HepG2 (cell line): ENCODE data around the gene TRAK1. TPM values are rescaled to one million over a fixed set of nuclear protein-coding genes. Genes with fewer than 3 reads are reported as not detected.

ENCODE experiments used
- ATAC-seq: fragments of 200-7000 bp; cut with Tn5 transposase; 3 replicates; pipeline ENCODE4 v1.9.1; 2020; ENCODE audit warnings: mild to moderate bottlenecking, moderate library complexity
- BruUV-seq: library from RNA; stranded (reverse); fragments of 400-500 nt; replicated peaks from 2 replicates; lab custom pipeline; 2021; lab: Mats Ljungman, UMichigan
- CTCF ChIA-PET: fragments of 300-600 bp; formaldehyde crosslinking; extraction: SDS; loops from one replicate; lab custom pipeline; 2021; ENCODE audit warnings: low total read pairs, inconsistent platforms, low intra/inter-chr PET ratio; lab: Yijun Ruan, JAX
- POLR2A ChIA-PET: fragments of 350-600 bp; sonication (Branson Sonifier 250); formaldehyde crosslinking; loops from one replicate; lab custom pipeline; 2020; ENCODE audit warnings: antibody characterized with exemption, inconsistent platforms; lab: Yijun Ruan, JAX
- DNase-seq: peaks from one replicate; pipeline ENCODE4 v3.0.0-alpha.2; 2015; ENCODE audit warnings: low spot score
- FAIRE-seq: peaks from 3 replicates; lab custom pipeline; 2011; peaks lifted over from hg19 to GRCh38; lab: Jason Lieb, UNC
- H2AFZ ChIP-seq: one replicate; pipeline ENCODE4 v1.6.1; 2011; ENCODE audit warnings: low read length, inconsistent platforms
- H3K27ac ChIP-seq: fragments of 300-600 bp; 3 replicates; pipeline ENCODE4 v1.8.0; 2011; ENCODE audit warnings: mixed run types, mild to moderate bottlenecking, mixed read lengths, low read length, inconsistent platforms; ENCODE audit not compliant: insufficient read depth; ENCODE audit errors: extremely low read length
- H3K27me3 ChIP-seq, 2 experiments: fragments of 200-600 bp in 1 of 2; 2 replicates in 1 of 2; 3 replicates in 1 of 2; pipeline versions ENCODE4 v1.6.0 to v1.8.0; 2011; ENCODE audit warnings: low read length in 2 of 2, mild to moderate bottlenecking in 2 of 2, moderate library complexity in 2 of 2, inconsistent platforms in 1 of 2; ENCODE audit not compliant: insufficient read depth in 2 of 2, control insufficient read depth in 1 of 2
- H3K36me3 ChIP-seq, 2 experiments: fragments of 200-600 bp in 1 of 2; replicated peaks in 1 of 2; 2 replicates in 1 of 2; 3 replicates in 1 of 2; pipeline versions ENCODE4 v1.5.1 to v1.8.0; 2011; ENCODE audit warnings: low read length in 2 of 2, inconsistent platforms in 1 of 2; ENCODE audit not compliant: insufficient read depth in 2 of 2, control insufficient read depth in 1 of 2
- H3K4me1 ChIP-seq: 2 replicates; pipeline ENCODE4 v1.5.1; 2012; ENCODE audit warnings: low read length, inconsistent platforms; ENCODE audit not compliant: insufficient read depth
- H3K4me2 ChIP-seq: 2 replicates; pipeline ENCODE4 v1.6.0; 2011; ENCODE audit warnings: low read depth, low read length, inconsistent platforms
- H3K4me3 ChIP-seq, 3 experiments: fragments of 200-600 bp in 1 of 3; sonication (generic), shearing (Covaris generic) in 1 of 3; replicated peaks in 1 of 3; 2 replicates each; pipeline ENCODE4 v1.5.1; 2011 to 2016; ENCODE audit warnings: low read length in 3 of 3, inconsistent platforms in 2 of 3, low read depth in 2 of 3, mild to moderate bottlenecking in 2 of 3, control low read depth in 1 of 3, mixed read lengths in 1 of 3; ENCODE audit not compliant: insufficient read depth in 1 of 3
- H3K79me2 ChIP-seq: one replicate; pipeline ENCODE4 v1.6.1; 2011; ENCODE audit warnings: low read length, inconsistent platforms; ENCODE audit not compliant: insufficient read depth
- H3K9ac ChIP-seq: 2 replicates; pipeline ENCODE4 v1.6.0; 2011; ENCODE audit warnings: mild to moderate bottlenecking, low read depth, low read length, inconsistent platforms; ENCODE audit not compliant: insufficient read depth
- H3K9me3 ChIP-seq: 2 replicates; pipeline ENCODE4 v1.5.1; 2012; ENCODE audit warnings: mild to moderate bottlenecking, low read length
- H4K20me1 ChIP-seq: 2 replicates; pipeline ENCODE4 v1.6.0; 2011; ENCODE audit warnings: inconsistent platforms, mild to moderate bottlenecking, low read length, moderate library complexity; ENCODE audit not compliant: insufficient read depth
- MAFK ChIP-seq, 2 experiments: IDR thresholded peaks in 1 of 2; conservative IDR thresholded peaks in 1 of 2; 2 replicates each; pipeline ENCODE4 v1.6.1; 2011; ENCODE audit warnings: improper control_type of control experiment in 2 of 2, low read length in 2 of 2
- NKX3-1 ChIP-seq: sonication (generic); formaldehyde crosslinking; IDR thresholded peaks from 2 replicates; pipeline ENCODE4 v1.5.0; 2020; ENCODE audit warnings: missing genetic modification reagents
- ZNF383 ChIP-seq: sonication (generic); formaldehyde crosslinking; IDR thresholded peaks from 2 replicates; pipeline ENCODE4 v1.4.0; 2020; ENCODE audit warnings: missing genetic modification reagents, mild to moderate bottlenecking, borderline replicate concordance
- ZNF605 ChIP-seq: sonication (generic); formaldehyde crosslinking; IDR thresholded peaks from 2 replicates; pipeline ENCODE4 v1.8.0; 2022; ENCODE audit warnings: mild to moderate bottlenecking, missing genetic modification reagents
- WGBS: methylation state at CpG from one replicate; pipeline ENCODE4 v1.1.6; 2017; ENCODE audit warnings: low lambda C conversion rate; 5-methylcytosine and 5-hydroxymethylcytosine counted together
- in situ Hi-C: cut with HindIII; loops from 2 replicates; pipeline ENCODE4 v1.10.0; 2017; ENCODE audit warnings: low pct_unique_long_range_greater_than_20kb; ENCODE audit not compliant: extremely low pct_ligation_motif_present
- intact Hi-C: fragments of 100-400 bp; cut with micrococcal nuclease; formaldehyde crosslinking; loops from one replicate; pipeline ENCODE4 v1.10.0; 2022; ENCODE audit not compliant: unreplicated experiment
- polyA plus RNA-seq, 8 experiments: library from polyadenylated mRNA; depleted of rRNA in 3 of 8; stranded (reverse) in 7 of 8; unstranded in 1 of 8; fragments of >200 nt; fragmentation: Illumina TruSeq in 4 of 8; extraction: Trizol in 4 of 8; gene quantifications; 2 replicates each; pipeline versions ENCODE4 v1.2.1 to v1.2.3, GENCODE V29; 2011 to 2016; ENCODE audit warnings: low read depth in 4 of 8, missing spikeins in 1 of 8, mixed read lengths in 1 of 8; ENCODE audit not compliant: insufficient read depth in 1 of 8
- total RNA-seq, 5 experiments: library from RNA; depleted of rRNA; stranded (reverse); fragments of >200 nt; fragmentation: Illumina TruSeq; extraction: Trizol; gene quantifications; 2 replicates each; pipeline ENCODE4 v1.2.3, GENCODE V29; 2016; ENCODE audit warnings: low read depth in 1 of 5
- TF ChIP-seq, protein P1 (sequence below): sonication (generic); formaldehyde crosslinking; IDR thresholded peaks from 2 replicates; pipeline ENCODE4 v1.8.0; 2022; ENCODE audit warnings: mild to moderate bottlenecking, missing genetic modification reagents, moderate library complexity

TRAK1 gene
- total and polyA plus RNA-seq, 2 of the 13 experiments (the other 11 are each of a cell fraction or from before 2014, with no cell fraction given), result 20.5 to 46.6 TPM

DNA sequence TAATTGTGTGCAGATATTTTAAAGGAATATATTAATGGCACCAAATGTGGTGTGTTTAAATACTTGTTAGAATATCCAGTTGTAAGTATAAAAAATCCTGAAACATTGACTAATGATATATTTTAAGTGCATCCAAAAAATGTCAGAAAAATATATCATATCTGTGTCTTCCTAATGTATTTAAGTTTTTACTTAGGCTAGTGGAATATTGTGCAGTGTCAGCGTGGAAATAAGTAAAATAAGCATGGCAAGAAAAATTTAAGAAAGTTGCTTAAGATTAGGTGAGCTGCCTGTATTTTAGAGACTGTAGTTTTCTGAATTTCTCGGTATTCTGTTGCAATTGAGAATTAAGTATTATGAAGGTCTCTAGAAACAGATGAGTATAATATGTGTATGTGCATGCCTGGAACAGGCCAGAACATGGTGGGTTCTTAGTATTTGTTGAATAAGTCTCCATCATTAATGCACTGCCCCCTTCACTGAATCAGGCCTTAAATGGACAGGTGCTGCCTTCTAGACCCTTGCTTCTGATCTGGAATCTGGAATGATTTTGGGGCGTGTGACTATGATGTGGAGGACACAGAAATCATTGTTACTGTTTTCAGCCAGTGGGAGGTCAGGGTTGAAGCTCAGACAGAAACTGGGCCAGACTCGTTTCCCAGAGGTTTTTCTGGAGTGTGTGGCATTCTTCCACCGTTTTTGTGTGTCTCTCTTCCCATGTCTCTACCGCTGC is 86.1 kb downstream of the TRAK1 start:
- H2AFZ ChIP-seq, result no peak overlapping the region
- BruUV-seq, result TSS peak; percentile 30
- H3K4me2 ChIP-seq, result no peak overlapping the region
- peak; percentile 14 to 60; a peak in 2 of 4 replicates for TF ChIP-seq MAFK (conservative IDR thresholded peaks at IDR 0.05 in 1 of 2, IDR thresholded peaks at IDR 0.05 in 1 of 2; ENCODE audit: low read length in 2 of 2)
- TF ChIP-seq NKX3-1 (CRISPR knock-in tag), result no peak
- TF ChIP-seq, all 625 proteins: peak for 1
- Histone ChIP-seq H3K9ac (no peak overlapping the region), H4K20me1 (peaks cover 14% of the 10 kb centered on the region; the same call in 1 of the 2 replicates), H3K36me3 (peaks cover 10 to 19% of the 10 kb centered on the region in 2 experiments; a peak in 4 of 5 replicates), H3K9me3 (no peaks in the 10 kb centered on the region), H3K27ac (no peak overlapping the region), H3K79me2 (peaks cover 47% of the 10 kb centered on the region), H3K27me3 (no peaks in the 10 kb centered on the region), H3K4me1 (peaks cover 56% of the 10 kb centered on the region), H3K4me3 (no peak overlapping the region)
- ChIA-PET POLR2A (interaction anchor here (1.4 kb wide), 2 partner anchors 17 to 47 kb away, joined by 5 to 8 read pairs; no protein-coding TSS in a partner anchor), CTCF (no interaction called here)
- DNase-seq (no peak), FAIRE-seq (no peak), ATAC-seq (no peak)
- in situ Hi-C loops (loop anchor here (25.0 kb wide), 1 partner anchor 165 kb away; no protein-coding TSS in a partner anchor), intact Hi-C loops (loop anchor here (5.0 kb wide), 1 partner anchor 60 kb away; no protein-coding TSS in a partner anchor)
- WGBS, result 88% methylated on average over 6 of the region's 6 CpGs

DNA sequence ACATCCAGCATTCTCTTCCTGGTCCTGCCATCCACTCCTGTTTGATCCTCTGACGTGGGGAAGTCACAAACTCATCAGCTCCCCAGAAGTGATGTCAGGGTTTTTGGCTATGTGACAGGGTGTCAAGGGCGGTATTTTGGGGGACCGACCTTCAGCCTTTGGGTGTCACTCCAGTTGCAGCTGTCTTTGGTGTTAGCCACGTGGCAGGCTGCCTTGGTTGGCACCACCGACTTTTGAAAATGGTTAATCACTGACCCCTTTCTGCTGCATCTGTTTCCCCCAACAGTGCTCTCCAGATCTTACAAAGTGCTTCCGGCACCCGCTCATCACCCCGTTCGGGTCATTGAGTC is 86.6 kb downstream of the TRAK1 start:
- H4K20me1 ChIP-seq, result peaks cover 11% of the 10 kb centered on the region; the same call in 1 of the 2 replicates
- intact Hi-C loops, result loop anchor here (2.0 to 5.0 kb wide), 2 partner anchors 17 to 60 kb away; no protein-coding TSS in a partner anchor
- peaks cover 48% of the 10 kb centered on the region for H3K79me2 ChIP-seq
- H3K27ac ChIP-seq, result peak overlapping the region; percentile 83
- no peak overlapping the region for H3K9ac ChIP-seq
- no peak for FAIRE-seq
- ATAC-seq, result no peak
- H2AFZ ChIP-seq, result no peak overlapping the region
- TF ChIP-seq, protein P1, sequence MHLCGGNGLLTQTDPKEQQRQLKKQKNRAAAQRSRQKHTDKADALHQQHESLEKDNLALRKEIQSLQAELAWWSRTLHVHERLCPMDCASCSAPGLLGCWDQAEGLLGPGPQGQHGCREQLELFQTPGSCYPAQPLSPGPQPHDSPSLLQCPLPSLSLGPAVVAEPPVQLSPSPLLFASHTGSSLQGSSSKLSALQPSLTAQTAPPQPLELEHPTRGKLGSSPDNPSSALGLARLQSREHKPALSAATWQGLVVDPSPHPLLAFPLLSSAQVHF (CRISPR knock-in tag), result no peak
- TF ChIP-seq ZNF605 (CRISPR knock-in tag) (no peak), ZNF383 (no peak)
- peaks cover 10 to 24% of the 10 kb centered on the region in 2 experiments for H3K36me3 ChIP-seq
- in situ Hi-C loops, result loop anchor here (25.0 kb wide), 1 partner anchor 165 kb away; no protein-coding TSS in a partner anchor
- H3K9me3 ChIP-seq, result no peaks in the 10 kb centered on the region
- H3K4me1 ChIP-seq, result peaks cover 53% of the 10 kb centered on the region
- WGBS, result 96% methylated on average over 9 of the region's 9 CpGs
- H3K27me3 ChIP-seq, result no peaks in the 10 kb centered on the region
- ChIA-PET CTCF (no interaction called here), POLR2A (interaction anchor here (1.4 kb wide), 2 partner anchors 18 to 48 kb away, joined by 5 to 8 read pairs; no protein-coding TSS in a partner anchor)
- DNase-seq, result no peak
- H3K4me2 ChIP-seq, result no peak overlapping the region
- no peak overlapping the region for H3K4me3 ChIP-seq
- BruUV-seq, result no TSS peak
